GM12878 (cell line): ENCODE measurements around the gene ANKRD31. TPM values are rescaled to one million over a fixed set of nuclear protein-coding genes. Genes with fewer than 3 reads are reported as not detected.

Experiments
- ATAC-seq: fragments of 200-7000 bp; cut with Tn5 transposase; 3 replicates; pipeline ENCODE4 v1.9.1; 2020; ENCODE audit warnings: mild to moderate bottlenecking, moderate library complexity
- BruUV-seq: library from RNA; stranded (reverse); fragments of 400-500 nt; replicated peaks from 2 replicates; lab custom pipeline; 2021; lab: Mats Ljungman, UMichigan
- CTCF ChIA-PET: fragments of 300-600 bp; sonication (Branson Sonifier 250); formaldehyde crosslinking; extraction: SDS; loops from one replicate; lab custom pipeline; 2021; ENCODE audit warnings: inconsistent platforms; lab: Yijun Ruan, JAX
- POLR2A ChIA-PET: fragments of 350-600 bp; formaldehyde crosslinking; extraction: SDS; loops from one replicate; lab custom pipeline; 2021; ENCODE audit warnings: inconsistent platforms; lab: Charles Lee
- RAD21 ChIA-PET: fragments of 300-600 bp; sonication (Branson Sonifier 250); formaldehyde crosslinking; loops from one replicate; lab custom pipeline; 2023; ENCODE audit warnings: antibody characterized with exemption; ENCODE audit not compliant: unreplicated experiment; lab: Charles Lee
- SMC1A ChIA-PET: fragments of 300-600 bp; sonication (Branson Sonifier 250); formaldehyde crosslinking; loops from one replicate; lab custom pipeline; 2023; ENCODE audit not compliant: unreplicated experiment, uncharacterized antibody; lab: Charles Lee
- DNase-seq: peaks from one replicate; pipeline ENCODE4 v3.0.0-alpha.2; 2011; ENCODE audit warnings: low read depth, low spot score
- FAIRE-seq: peaks from 3 replicates; lab custom pipeline; 2011; peaks lifted over from hg19 to GRCh38; lab: Jason Lieb, UNC
- H2AFZ ChIP-seq: 2 replicates; pipeline ENCODE4 v1.6.0; 2011; ENCODE audit warnings: low read depth, low read length, control low read depth; ENCODE audit not compliant: control insufficient read depth
- H3K27ac ChIP-seq: 2 replicates; pipeline ENCODE4 v1.5.1; 2011; ENCODE audit warnings: control low read depth; ENCODE audit not compliant: control insufficient read depth, insufficient read depth
- H3K27me3 ChIP-seq, 2 experiments: replicated peaks in 1 of 2; 2 replicates each; pipeline versions ENCODE4 v1.6.0 to v1.6.1; 2011; ENCODE audit warnings: low read length in 1 of 2; ENCODE audit not compliant: control insufficient read depth in 2 of 2, insufficient read depth in 2 of 2
- H3K36me3 ChIP-seq, 2 experiments: 2 replicates each; pipeline ENCODE4 v1.5.1; 2011; ENCODE audit warnings: low read length in 1 of 2; ENCODE audit not compliant: control insufficient read depth in 2 of 2, insufficient read depth in 2 of 2
- H3K4me1 ChIP-seq: 2 replicates; pipeline ENCODE4 v1.6.1; 2011; ENCODE audit warnings: mild to moderate bottlenecking, low read length, moderate library complexity, mixed read lengths; ENCODE audit not compliant: control insufficient read depth, insufficient read depth
- H3K4me2 ChIP-seq: 2 replicates; pipeline ENCODE4 v1.6.0; 2011; ENCODE audit warnings: control low read depth; ENCODE audit not compliant: control insufficient read depth, insufficient read depth
- H3K4me3 ChIP-seq: fragments of 200-600 bp; sonication (generic); 2 replicates; pipeline ENCODE4 v1.5.1; 2016
- H3K79me2 ChIP-seq: 2 replicates; pipeline ENCODE4 v1.6.0; 2011; ENCODE audit warnings: low read length; ENCODE audit not compliant: control insufficient read depth, insufficient read depth
- H3K9ac ChIP-seq: 2 replicates; pipeline ENCODE4 v1.8.0; 2011; ENCODE audit warnings: low read length, control low read depth, mixed read lengths; ENCODE audit not compliant: control insufficient read depth, insufficient read depth
- H3K9me3 ChIP-seq: replicated peaks from 3 replicates; pipeline ENCODE4 v1.5.1; 2011; ENCODE audit warnings: mild to moderate bottlenecking, low read length; ENCODE audit not compliant: control insufficient read depth, insufficient read depth
- H4K20me1 ChIP-seq: 2 replicates; pipeline ENCODE4 v1.6.0; 2011; ENCODE audit not compliant: control insufficient read depth, insufficient read depth
- DPF2 ChIP-seq: fragments of 450-650 bp; IDR thresholded peaks from 2 replicates; pipeline ENCODE4 v1.6.1; 2017; ENCODE audit warnings: mild to moderate bottlenecking
- HCFC1 ChIP-seq: fragments of 150-350 bp; IDR thresholded peaks from 2 replicates; pipeline ENCODE4 v1.6.1; 2014; ENCODE audit warnings: low read length
- IKZF1 ChIP-seq: fragments of 450-650 bp; conservative IDR thresholded peaks from 2 replicates; pipeline ENCODE4 v1.6.1; 2017; ENCODE audit warnings: antibody characterized with exemption, mild to moderate bottlenecking
- IKZF2 ChIP-seq, 2 experiments: fragments of 450-650 bp; IDR thresholded peaks; 2 replicates each; pipeline ENCODE4 v1.6.1; 2017; ENCODE audit warnings: mild to moderate bottlenecking in 2 of 2, moderate library complexity in 2 of 2
- KAT2A ChIP-seq: conservative IDR thresholded peaks from 2 replicates; pipeline ENCODE4 v1.6.1; 2011; ENCODE audit warnings: low read depth, low read length; ENCODE audit not compliant: control insufficient read depth
- MEF2B ChIP-seq: fragments of 450-650 bp; IDR thresholded peaks from 2 replicates; pipeline ENCODE4 v1.6.1; 2018; ENCODE audit warnings: mild to moderate bottlenecking, moderate library complexity; ENCODE audit not compliant: partially characterized antibody, poor library complexity, severe bottlenecking
- NBN ChIP-seq: fragments of 450-650 bp; IDR thresholded peaks from 2 replicates; pipeline ENCODE4 v1.6.1; 2016
- SPI1 ChIP-seq: IDR thresholded peaks from 2 replicates; pipeline ENCODE4 v1.6.1; 2011; ENCODE audit warnings: low read depth, mild to moderate bottlenecking, low read length, moderate library complexity, borderline replicate concordance; ENCODE audit not compliant: insufficient read depth
- SUZ12 ChIP-seq: fragments of 200-600 bp; sonication (generic); IDR thresholded peaks from one replicate; pipeline ENCODE4 v1.6.1; 2018; ENCODE audit warnings: antibody characterized with exemption, mild to moderate bottlenecking; ENCODE audit not compliant: unreplicated experiment
- ZNF207 ChIP-seq: fragments of 450-650 bp; IDR thresholded peaks from 2 replicates; pipeline ENCODE4 v1.6.1; 2014; ENCODE audit warnings: antibody characterized with exemption, mild to moderate bottlenecking, borderline replicate concordance
- WGBS: methylation state at CpG from one replicate; pipeline ENCODE4 v1.1.6; 2016; ENCODE audit warnings: low lambda C conversion rate; ENCODE audit not compliant: insufficient replicate concordance, insufficient coverage; ENCODE audit errors: missing lambda C conversion rate; 5-methylcytosine and 5-hydroxymethylcytosine counted together
- in situ Hi-C: fragments of 300-500 bp; cut with MboI; formaldehyde crosslinking; loops from 9 replicates; pipeline ENCODE4 v1.14.3; 2018; ENCODE audit warnings: mixed read lengths
- intact Hi-C: fragments of 100-400 bp; cut with micrococcal nuclease; formaldehyde crosslinking; loops from one replicate; pipeline ENCODE4 v1.14.2; 2022; ENCODE audit not compliant: unreplicated experiment
- polyA plus RNA-seq, 11 experiments: library from polyadenylated mRNA; depleted of rRNA in 4 of 11; unstranded in 6 of 11; stranded (reverse) in 5 of 11; fragments of >200 nt; fragmentation: Nextera tagmentation in 4 of 11; fragmentation: Illumina TruSeq in 1 of 11; extraction: Ambion mirVana in 4 of 11; extraction: Trizol in 1 of 11; gene quantifications; 1 replicate in 1 of 11; 2 replicates in 10 of 11; pipeline versions ENCODE4 v1.2.1 to v1.2.3, GENCODE V29; 2011 to 2016; ENCODE audit warnings: inconsistent platforms in 2 of 11, missing spikeins in 2 of 11, low read depth in 1 of 11
- total RNA-seq, 4 experiments: library from RNA; depleted of rRNA in 3 of 4; stranded (reverse); fragments of >200 nt in 3 of 4; fragmentation: Illumina TruSeq in 1 of 4; extraction: Trizol in 1 of 4; gene quantifications; 2 replicates each; pipeline versions ENCODE4 v1.2.1 to v1.2.3, GENCODE V29; 2013 to 2021

The ANKRD31 gene
- total and polyA plus RNA-seq, 10 of the 15 experiments (the other 5 are each of a cell fraction or from before 2014, with no cell fraction given) = under 0.01 to 0.10 (median 0.04) TPM; not detected in 3

- H3K9ac ChIP-seq = no peak overlapping the region
- TF ChIP-seq IKZF2 (IDR thresholded peaks at IDR 0.05) (peak; percentile 50 to 60; a peak in 2 of 4 replicates), HCFC1 (no peak), IKZF1 (peak; percentile 47), SPI1 (peak; percentile 33; the same call in 1 of the 2 replicates), SUZ12 (no peak)
- TF ChIP-seq, all 136 proteins: peak for 3
- Histone ChIP-seq H3K9me3 (no peaks in the 10 kb centered on the region), H3K27me3 (0 out of 4 replicates have a peak, but pooled peaks cover 0 to 3% of the 10 kb centered on the region in 2 experiments), H2AFZ (no peak overlapping the region), H3K36me3 (no peaks in the 10 kb centered on the region), H3K79me2 (no peaks in the 10 kb centered on the region), H3K4me1 (peaks cover 11% of the 10 kb centered on the region), H3K4me2 (no peak overlapping the region), H3K4me3 (no peak overlapping the region), H3K27ac (no peak overlapping the region), H4K20me1 (no peaks in the 10 kb centered on the region)
- DNase-seq (peak; percentile 25), FAIRE-seq (no peak), ATAC-seq (peak; percentile 66)
- RAD21 ChIA-PET = interaction anchor here (0.5 kb wide), 1 partner anchor 112 kb away, joined by 3 read pairs; no protein-coding TSS in a partner anchor
- WGBS = 8% methylated on average over 7 of the region's 7 CpGs
- no TSS peak for BruUV-seq
- SMC1A ChIA-PET = interaction anchor here (0.7 kb wide), 1 partner anchor 142 kb away, joined by 3 read pairs; no protein-coding TSS in a partner anchor
- in situ Hi-C loops (no loop called here), intact Hi-C loops (loop anchor here (10.0 kb wide), 1 partner anchor 630 kb away; no protein-coding TSS in a partner anchor)
- POLR2A ChIA-PET = no interaction called here
- CTCF ChIA-PET = no interaction called here
These were observed 192.3 kb downstream of the ANKRD31 start for GRCh38 chr5:75044406-75044805.

- Histone ChIP-seq H4K20me1 (no peaks in the 10 kb centered on the region), H3K4me1 (peaks cover 5% of the 10 kb centered on the region), H3K4me3 (no peak overlapping the region), H3K27ac (no peak overlapping the region), H3K9me3 (no peaks in the 10 kb centered on the region), H2AFZ (no peak overlapping the region), H3K9ac (no peak overlapping the region), H3K27me3 (0 out of 4 replicates have a peak, but pooled peaks cover 0 to 3% of the 10 kb centered on the region in 2 experiments), H3K79me2 (no peaks in the 10 kb centered on the region), H3K4me2 (no peak overlapping the region), H3K36me3 (no peaks in the 10 kb centered on the region)
- no peak for FAIRE-seq
- SMC1A ChIA-PET = no interaction called here
- in situ Hi-C loops (no loop called here), intact Hi-C loops (loop anchor here (10.0 kb wide), 1 partner anchor 631 kb away; no protein-coding TSS in a partner anchor)
- BruUV-seq = no TSS peak
- POLR2A ChIA-PET = no interaction called here
- RAD21 ChIA-PET = no interaction called here
- no peak for DNase-seq
- CTCF ChIA-PET = interaction anchor here (0.5 kb wide), 1 partner anchor 222 kb away, joined by 4 read pairs; no protein-coding TSS in a partner anchor
- TF ChIP-seq ZNF207 (no peak), NBN (no peak), SPI1 (no peak), MEF2B (no peak), DPF2 (no peak), KAT2A (no peak)
- no peak for ATAC-seq
- 44% methylated on average over 7 of the region's 7 CpGs for WGBS
These were observed 192.9 kb downstream of the ANKRD31 start for GRCh38 chr5:75043633-75044264.
